Activated B cell treated with CpG ODN at 0.5 μM for 24 hours (primary cell): ENCODE measurements around the gene COQ7. TPM values are rescaled to one million over a fixed set of nuclear protein-coding genes. Genes with fewer than 3 reads are reported as not detected.

Source experiments
- ATAC-seq: fragments of 200-7000 bp; cut with Tn5 transposase; one replicate; pipeline ENCODE4 v1.10.0; 2021; ENCODE audit warnings: low read depth, mild to moderate bottlenecking, moderate library complexity
- CTCF ChIA-PET: fragments of 350-600 bp; sonication (Branson Sonifier 250); formaldehyde crosslinking; loops from one replicate; lab custom pipeline; 2021; ENCODE audit warnings: antibody characterized with exemption; lab: Charles Lee
- POLR2A ChIA-PET: fragments of 350-600 bp; sonication (Branson Sonifier 250); formaldehyde crosslinking; loops from one replicate; lab custom pipeline; 2021; ENCODE audit warnings: antibody characterized with exemption; lab: Charles Lee
- DNase-seq: peaks from one replicate; pipeline ENCODE4 v3.0.0; 2022
- H3K27ac Mint-ChIP-seq: one replicate; pipeline ENCODE4 v1.8.0; 2020; ENCODE audit warnings: mixed read lengths
- H3K27me3 Mint-ChIP-seq: one replicate; pipeline ENCODE4 v1.8.0; 2021; ENCODE audit warnings: mixed read lengths
- H3K36me3 Mint-ChIP-seq: one replicate; pipeline ENCODE4 v1.8.0; 2021; ENCODE audit warnings: low read depth, mixed read lengths
- H3K4me1 Mint-ChIP-seq: one replicate; pipeline ENCODE4 v1.8.0; 2021; ENCODE audit warnings: mixed read lengths
- H3K4me3 Mint-ChIP-seq: one replicate; pipeline ENCODE4 v1.8.0; 2020; ENCODE audit warnings: mild to moderate bottlenecking, mixed read lengths
- H3K9me3 Mint-ChIP-seq: one replicate; pipeline ENCODE4 v1.8.0; 2020; ENCODE audit warnings: mixed read lengths
- intact Hi-C: fragments of 100-400 bp; cut with micrococcal nuclease; formaldehyde crosslinking; loops from one replicate; pipeline ENCODE4 v1.15.1; 2024
- total RNA-seq: library from RNA; stranded (reverse); gene quantifications from 2 replicates; pipeline ENCODE4 v1.2.3, GENCODE V29; 2022
- TF ChIP-seq, protein P1 (sequence below): fragments of 200-600 bp; IDR thresholded peaks from one replicate; pipeline ENCODE4 v1.8.0; 2022; ENCODE audit warnings: antibody characterized with exemption, mild to moderate bottlenecking

The COQ7 gene
- total RNA-seq, 1 donor from 2014 or later, result 17.5 TPM

DNA sequence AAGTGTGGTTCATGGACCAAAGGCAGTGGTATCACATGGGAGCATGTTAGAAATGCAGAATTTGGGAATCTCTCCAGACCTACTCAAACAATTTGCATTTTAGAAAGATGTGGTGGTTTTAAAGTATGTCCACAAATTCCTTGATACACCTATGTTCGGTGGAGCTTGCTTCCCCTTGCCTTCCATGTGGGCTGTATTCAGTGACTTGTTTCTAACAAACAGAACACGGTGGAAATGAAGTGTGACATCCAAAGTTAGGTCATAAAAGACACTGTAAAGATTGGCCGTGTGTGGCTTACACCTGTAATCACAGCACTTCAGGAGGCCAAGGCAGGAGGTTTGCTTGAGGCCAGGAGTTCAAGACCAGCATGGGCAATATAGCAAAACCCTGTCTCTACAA lies 16.7 kb downstream of the COQ7 start:
- no peak for DNase-seq
- CTCF ChIA-PET, result interaction anchor here (5.0 to 7.0 kb wide), 2 partner anchors 290 to 419 kb away, joined by 66 to 69 read pairs; no protein-coding TSS in a partner anchor
- Mint-ChIP-seq H3K27me3 (peaks cover 2% of the 10 kb centered on the region), H3K4me1 (peaks cover 5% of the 10 kb centered on the region), H3K4me3 (no peak overlapping the region), H3K9me3 (no peaks in the 10 kb centered on the region), H3K27ac (no peak overlapping the region), H3K36me3 (peaks cover 17% of the 10 kb centered on the region)
- TF ChIP-seq, protein P1, sequence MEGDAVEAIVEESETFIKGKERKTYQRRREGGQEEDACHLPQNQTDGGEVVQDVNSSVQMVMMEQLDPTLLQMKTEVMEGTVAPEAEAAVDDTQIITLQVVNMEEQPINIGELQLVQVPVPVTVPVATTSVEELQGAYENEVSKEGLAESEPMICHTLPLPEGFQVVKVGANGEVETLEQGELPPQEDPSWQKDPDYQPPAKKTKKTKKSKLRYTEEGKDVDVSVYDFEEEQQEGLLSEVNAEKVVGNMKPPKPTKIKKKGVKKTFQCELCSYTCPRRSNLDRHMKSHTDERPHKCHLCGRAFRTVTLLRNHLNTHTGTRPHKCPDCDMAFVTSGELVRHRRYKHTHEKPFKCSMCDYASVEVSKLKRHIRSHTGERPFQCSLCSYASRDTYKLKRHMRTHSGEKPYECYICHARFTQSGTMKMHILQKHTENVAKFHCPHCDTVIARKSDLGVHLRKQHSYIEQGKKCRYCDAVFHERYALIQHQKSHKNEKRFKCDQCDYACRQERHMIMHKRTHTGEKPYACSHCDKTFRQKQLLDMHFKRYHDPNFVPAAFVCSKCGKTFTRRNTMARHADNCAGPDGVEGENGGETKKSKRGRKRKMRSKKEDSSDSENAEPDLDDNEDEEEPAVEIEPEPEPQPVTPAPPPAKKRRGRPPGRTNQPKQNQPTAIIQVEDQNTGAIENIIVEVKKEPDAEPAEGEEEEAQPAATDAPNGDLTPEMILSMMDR, result no peak
- POLR2A ChIA-PET, result no interaction called here
- intact Hi-C loops, result loop anchor here (10.0 kb wide), 1 partner anchor 211 kb away; no protein-coding TSS in a partner anchor
- no peak for ATAC-seq

DNA sequence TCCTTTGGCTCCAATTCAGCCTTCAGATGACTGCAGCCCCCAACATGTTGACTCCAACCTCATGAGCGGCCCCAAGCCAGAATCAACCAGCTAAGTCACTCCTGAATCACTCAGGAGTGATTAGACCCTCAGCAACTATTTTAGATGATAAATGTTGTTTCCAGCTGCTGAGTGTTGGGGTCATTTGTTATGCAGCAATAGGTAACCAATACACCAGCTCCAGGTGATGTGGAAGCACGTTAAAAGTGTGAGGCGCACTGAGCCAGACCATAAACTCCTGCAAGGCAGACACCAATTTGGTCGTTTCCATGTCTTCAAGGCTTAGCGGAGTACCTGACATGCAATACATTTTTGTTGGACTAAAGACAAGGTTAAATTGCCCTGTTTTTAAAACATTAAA lies 17.5 kb downstream of the COQ7 start:
- no peak for DNase-seq
- Mint-ChIP-seq H3K9me3 (no peaks in the 10 kb centered on the region), H3K36me3 (peaks cover 12% of the 10 kb centered on the region), H3K4me3 (no peak overlapping the region), H3K4me1 (peaks cover 5% of the 10 kb centered on the region), H3K27ac (no peak overlapping the region), H3K27me3 (peaks cover 2% of the 10 kb centered on the region)
- intact Hi-C loops, result loop anchor here (5.0 to 10.0 kb wide), 3 partner anchors 127 to 437 kb away; partner anchors contain the start of genes CCP110 and GDE1
- ChIA-PET POLR2A (no interaction called here), CTCF (interaction anchor here (1.4 to 7.0 kb wide), 3 partner anchors 284 to 418 kb away, joined by 3 to 69 read pairs (median 66); no protein-coding TSS in a partner anchor)
- ATAC-seq, result no peak
- TF ChIP-seq, protein P1, result no peak

DNA sequence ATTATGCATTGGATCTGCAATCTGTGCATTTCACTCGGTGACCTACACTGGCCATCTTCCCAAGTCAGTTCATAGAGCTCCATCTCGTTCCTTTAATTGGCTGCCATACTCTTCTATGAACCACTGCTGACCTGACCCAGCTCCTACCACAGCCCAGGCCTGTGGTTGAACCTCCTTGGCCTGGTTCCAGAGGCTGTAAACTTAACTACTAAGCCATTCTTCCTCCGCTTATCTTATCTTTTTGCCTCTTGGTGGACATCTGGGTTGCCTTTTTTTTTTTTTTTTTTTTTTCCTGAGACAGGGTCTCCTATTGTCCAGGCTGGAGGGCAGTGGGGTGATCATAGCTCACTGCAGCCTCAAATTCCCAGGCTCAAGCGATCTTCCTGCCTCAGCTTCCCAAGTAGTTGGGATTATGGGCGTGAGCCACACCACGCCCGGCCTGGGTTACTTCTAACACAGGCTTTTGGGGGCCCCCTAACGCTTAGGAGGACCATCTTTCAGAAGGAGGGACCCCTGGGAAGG lies 18.3 kb downstream of the COQ7 start:
- Mint-ChIP-seq H3K4me3 (no peak overlapping the region), H3K36me3 (peaks cover 11% of the 10 kb centered on the region)

DNA sequence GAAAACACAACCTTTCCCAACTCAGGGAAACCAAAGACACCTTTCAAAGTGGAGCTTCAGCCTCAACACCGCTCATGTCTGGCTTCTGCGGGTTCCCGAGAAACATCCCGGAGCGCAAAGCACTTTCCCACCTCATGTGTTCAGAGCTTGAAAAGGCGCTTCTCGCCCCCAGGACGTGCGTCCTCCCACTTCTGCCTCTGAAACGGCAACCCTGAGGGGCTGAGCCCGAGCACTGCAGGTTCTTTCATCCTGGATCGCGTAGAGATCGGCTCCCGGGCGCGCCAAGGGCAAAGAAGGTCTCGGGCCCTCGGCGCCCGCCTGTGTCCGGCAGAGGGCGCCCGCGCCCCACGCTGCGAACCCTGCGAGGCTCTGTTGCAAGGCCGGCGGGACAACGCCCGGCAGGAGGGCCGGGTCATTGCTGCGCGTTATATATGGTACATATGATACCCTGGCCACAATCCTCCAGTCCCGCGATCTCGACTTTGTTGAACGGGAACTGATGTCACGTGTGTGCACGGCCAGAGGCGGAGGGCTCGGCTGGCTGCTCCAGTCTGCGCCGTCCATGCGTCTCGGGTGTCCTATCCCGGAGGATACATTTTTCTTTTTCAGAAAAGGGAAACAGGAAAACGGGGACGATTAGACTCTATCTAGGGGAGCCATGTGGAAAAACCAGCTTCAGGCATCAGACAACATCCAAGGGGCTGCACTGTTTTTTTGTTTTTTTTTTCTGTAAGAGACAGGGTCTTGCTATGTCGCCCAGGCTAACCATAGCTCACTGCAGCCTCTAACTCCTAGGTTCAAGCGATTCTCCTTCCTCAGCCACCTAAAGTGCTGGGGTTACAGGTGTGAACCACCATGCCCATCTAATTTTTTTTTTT lies 19.1 kb downstream of the COQ7 start:
- POLR2A ChIA-PET, result interaction anchor here (0.6 to 0.9 kb wide), 3 partner anchors 82 to 288 kb away, joined by 7 to 10 read pairs (median 7); partner anchors contain the start of gene SYT17
- no peak overlapping the region for H3K27ac Mint-ChIP-seq

More for the DNA sequence above, 18.3 kb downstream of the COQ7 start:
- ATAC-seq, result no peak
- peaks cover 5% of the 10 kb centered on the region for H3K4me1 Mint-ChIP-seq
- intact Hi-C loops, result loop anchor here (1.0 to 10.0 kb wide), 8 partner anchors 82 to 801 kb away; partner anchors contain the start of genes CCP110 and GDE1
- H3K27me3 Mint-ChIP-seq, result peaks cover 2% of the 10 kb centered on the region
- no peaks in the 10 kb centered on the region for H3K9me3 Mint-ChIP-seq
- no peak overlapping the region for H3K27ac Mint-ChIP-seq
- TF ChIP-seq, protein P1, result no peak
- POLR2A ChIA-PET, result interaction anchor here (0.7 kb wide), 1 partner anchor 161 kb away, joined by 7 read pairs; no protein-coding TSS in a partner anchor
- CTCF ChIA-PET, result interaction anchor here (0.8 to 7.0 kb wide), 13 partner anchors 13 to 417 kb away, joined by 3 to 69 read pairs (median 3); no protein-coding TSS in a partner anchor
- no peak for DNase-seq

More for the DNA sequence above, 19.1 kb downstream of the COQ7 start:
- peak; percentile 82 for DNase-seq
- H3K36me3 Mint-ChIP-seq, result peaks cover 3% of the 10 kb centered on the region
- intact Hi-C loops, result loop anchor here (1.0 to 10.0 kb wide), 8 partner anchors 81 to 800 kb away; partner anchors contain the start of genes CCP110 and GDE1
- TF ChIP-seq, protein P1, result peak; percentile 91
- peak; percentile 97 for ATAC-seq
- CTCF ChIA-PET, result interaction anchor here (0.7 to 7.0 kb wide), 15 partner anchors 14 to 416 kb away, joined by 3 to 69 read pairs (median 3); partner anchors contain the start of gene ITPRIPL2
- peak overlapping the region; percentile 63 for H3K4me3 Mint-ChIP-seq
- peaks cover 5% of the 10 kb centered on the region for H3K4me1 Mint-ChIP-seq
- peaks cover 2% of the 10 kb centered on the region for H3K27me3 Mint-ChIP-seq
- H3K9me3 Mint-ChIP-seq, result peaks cover under 1% of the 10 kb centered on the region
